ENCODE data around the gene IQSEC2. TPM values are rescaled to one million over a fixed set of nuclear protein-coding genes. Genes with fewer than 3 reads are reported as not detected.
A peak's percentile ranks its signal among the peaks of the same experiment; 100 is the strongest.

Gene IQSEC2
- total and polyA plus RNA-seq, 2 experiments from 2014 or later: 6.0 to 10.2 TPM

DNA sequence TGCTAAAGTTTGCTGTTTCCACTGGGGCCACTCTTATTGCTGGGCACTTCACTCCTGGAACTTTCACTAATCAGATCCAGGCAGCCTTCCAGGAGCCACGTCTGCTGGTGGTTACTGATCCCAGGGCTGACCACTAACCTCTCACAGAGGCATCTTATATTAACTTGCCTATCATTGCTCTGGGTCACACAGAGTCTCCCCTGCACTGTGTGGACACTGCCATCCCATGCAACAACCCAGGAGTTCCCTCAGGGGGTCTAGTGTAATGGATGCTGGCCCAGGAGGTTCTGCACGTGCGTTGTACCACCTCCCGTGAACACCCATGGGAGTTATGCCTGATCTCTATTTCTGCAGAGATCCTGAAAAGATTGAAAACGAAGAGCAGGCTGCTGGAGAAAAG lies 41.8 kb upstream of the IQSEC2 start:
- Histone ChIP-seq H3K36me3 (ENCODE audit: low read depth) (no peaks in the 10 kb centered on the region), H3K4me1 (ENCODE audit: insufficient read depth) (no peaks in the 10 kb centered on the region), H3K27me3 (replicated peaks; ENCODE audit: insufficient read depth) (no peaks in the 10 kb centered on the region; the same call in 1 of the 2 replicates), H3K9ac (no peak overlapping the region), H3K9me2 (ENCODE audit: insufficient read depth) (no peaks in the 10 kb centered on the region), H3K4me3 (no peak overlapping the region), H2AFZ (no peak overlapping the region), H3K27ac (no peak overlapping the region), H3K9me3 (ENCODE audit: low read depth) (no peaks in the 10 kb centered on the region), H3F3A (ENCODE audit: insufficient read depth) (no peaks in the 10 kb centered on the region), H4K20me1 (ENCODE audit: insufficient read depth) (no peaks in the 10 kb centered on the region), H3K79me2 (ENCODE audit: insufficient read depth) (no peaks in the 10 kb centered on the region), H3K4me2 (ENCODE audit: unreplicated experiment) (no peak overlapping the region)
- WGBS, 2 experiments (ENCODE audit: low coverage in 1 of 2, low lambda C conversion rate in 2 of 2, missing lambda C conversion rate in 2 of 2): 49 to 54% methylated on average over 5 of the region's 5 CpGs
- TF ChIP-seq EZH2phosphoT487 (IDR thresholded peaks at IDR 0.05; ENCODE audit: insufficient read depth, low read depth) (no peak), EZH2 (IDR thresholded peaks at IDR 0.05; ENCODE audit: insufficient read depth, poor library complexity, severe bottlenecking) (no peak)
- in situ Hi-C loops (cut with MboI): no loop called here
- no peak for DNase-seq

- no peaks in the 10 kb centered on the region for H3K36me3 ChIP-seq (ENCODE audit: low read depth)
- no peak overlapping the region for H3K27ac ChIP-seq
- H2AFZ ChIP-seq: no peak overlapping the region
- no peak overlapping the region for H3K9ac ChIP-seq
- no peaks in the 10 kb centered on the region for H3K4me1 ChIP-seq (ENCODE audit: insufficient read depth)
- H3F3A ChIP-seq (ENCODE audit: insufficient read depth): no peaks in the 10 kb centered on the region
- H4K20me1 ChIP-seq (ENCODE audit: insufficient read depth): no peaks in the 10 kb centered on the region
- H3K4me2 ChIP-seq (ENCODE audit: unreplicated experiment): no peak overlapping the region
- TF ChIP-seq EZH2phosphoT487 (IDR thresholded peaks at IDR 0.05; ENCODE audit: insufficient read depth, low read depth) (no peak), EZH2 (IDR thresholded peaks at IDR 0.05; ENCODE audit: insufficient read depth, poor library complexity, severe bottlenecking) (no peak)
- DNase-seq: no peak
- no peaks in the 10 kb centered on the region; the same call in 1 of the 2 replicates for H3K27me3 ChIP-seq (replicated peaks; ENCODE audit: insufficient read depth)
- no peaks in the 10 kb centered on the region for H3K9me2 ChIP-seq (ENCODE audit: insufficient read depth)
- in situ Hi-C loops (cut with MboI): no loop called here
- H3K9me3 ChIP-seq (ENCODE audit: low read depth): no peaks in the 10 kb centered on the region
- no peaks in the 10 kb centered on the region for H3K79me2 ChIP-seq (ENCODE audit: insufficient read depth)
- WGBS, 2 experiments (ENCODE audit: low coverage in 1 of 2, low lambda C conversion rate in 2 of 2, missing lambda C conversion rate in 2 of 2): 23% methylated on average over 3 to 6 of the region's 6 CpGs
- no peak overlapping the region for H3K4me3 ChIP-seq
Observed at GRCh38 chrX:53321943-53322497, 40.6 kb upstream of the IQSEC2 start.

DNA sequence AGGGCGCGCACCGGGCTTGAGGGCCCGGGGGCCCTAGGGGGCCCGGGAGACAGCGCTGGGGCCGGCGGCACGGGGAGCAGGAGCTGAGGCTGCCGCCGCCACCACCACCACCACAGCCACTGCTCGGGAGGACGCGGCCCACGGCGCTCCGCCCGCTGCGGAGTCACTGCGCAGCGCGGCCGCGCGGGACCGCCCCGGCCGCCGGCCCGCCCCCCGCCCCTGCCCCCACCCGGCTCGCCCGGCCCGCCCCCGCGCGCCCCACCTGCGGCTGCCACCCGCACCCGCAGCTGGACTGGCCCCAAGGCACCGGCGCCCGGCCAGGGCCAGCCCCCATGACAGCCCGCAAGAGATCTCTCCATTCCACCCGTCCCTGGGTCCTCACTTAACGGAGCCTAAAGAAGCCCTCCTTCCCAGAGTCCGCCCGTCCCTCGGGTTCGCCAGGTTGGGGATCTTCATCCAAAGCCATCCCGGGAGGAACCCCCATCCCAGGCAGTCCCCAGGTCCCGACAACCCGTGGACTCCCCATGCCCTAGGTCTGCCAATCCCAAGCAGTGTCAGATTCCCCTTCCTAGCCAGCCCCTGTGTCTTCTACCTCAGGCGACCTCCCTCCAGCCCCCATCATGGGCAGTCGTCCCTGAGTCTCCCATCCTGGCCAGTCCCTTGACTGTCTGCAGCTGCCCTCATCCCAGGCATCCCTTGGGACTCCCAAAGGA lies 40.0 kb upstream of the IQSEC2 start:
- DNase-seq: peak; percentile 42
- H3K4me2 ChIP-seq (ENCODE audit: unreplicated experiment): peak overlapping the region; percentile 73
- in situ Hi-C loops (cut with MboI): no loop called here

GRCh38 chrX:53320543-53321229 lies 39.3 kb upstream of the IQSEC2 start:
- Histone ChIP-seq H3K9me3 (ENCODE audit: low read depth) (no peaks in the 10 kb centered on the region), H3F3A (ENCODE audit: insufficient read depth) (no peaks in the 10 kb centered on the region), H3K79me2 (ENCODE audit: insufficient read depth) (no peaks in the 10 kb centered on the region), H2AFZ (peak overlapping the region; percentile 71), H3K4me3 (peak overlapping the region; percentile 72), H3K27me3 (replicated peaks; ENCODE audit: insufficient read depth) (no peaks in the 10 kb centered on the region; the same call in 1 of the 2 replicates), H3K4me1 (ENCODE audit: insufficient read depth) (no peaks in the 10 kb centered on the region), H3K9ac (peak overlapping the region; percentile 56; the same call in 1 of the 2 replicates), H3K36me3 (ENCODE audit: low read depth) (no peaks in the 10 kb centered on the region), H3K27ac (no peak overlapping the region), H4K20me1 (ENCODE audit: insufficient read depth) (no peaks in the 10 kb centered on the region), H3K9me2 (ENCODE audit: insufficient read depth) (no peaks in the 10 kb centered on the region), H3K4me2 (ENCODE audit: unreplicated experiment) (peak overlapping the region; percentile 73)
- 0 to 1% methylated on average over 17 to 21 of the region's 75 CpGs for WGBS, 2 experiments (ENCODE audit: low coverage in 1 of 2, low lambda C conversion rate in 2 of 2, missing lambda C conversion rate in 2 of 2)
- in situ Hi-C loops (cut with MboI): no loop called here
- DNase-seq: peak; percentile 35
- TF ChIP-seq EZH2 (IDR thresholded peaks at IDR 0.05; ENCODE audit: insufficient read depth, poor library complexity, severe bottlenecking) (no peak), EZH2phosphoT487 (IDR thresholded peaks at IDR 0.05; ENCODE audit: insufficient read depth, low read depth) (no peak)

More for the DNA sequence above, 40.0 kb upstream of the IQSEC2 start:
- H3K27me3 ChIP-seq (replicated peaks; ENCODE audit: insufficient read depth): no peaks in the 10 kb centered on the region; the same call in 1 of the 2 replicates
- no peaks in the 10 kb centered on the region for H3K36me3 ChIP-seq (ENCODE audit: low read depth)
- H2AFZ ChIP-seq: peak overlapping the region; percentile 71
- no peaks in the 10 kb centered on the region for H4K20me1 ChIP-seq (ENCODE audit: insufficient read depth)
- TF ChIP-seq EZH2 (IDR thresholded peaks at IDR 0.05; ENCODE audit: insufficient read depth, poor library complexity, severe bottlenecking): no peak
- TF ChIP-seq EZH2phosphoT487 (IDR thresholded peaks at IDR 0.05; ENCODE audit: insufficient read depth, low read depth): no peak
- no peak overlapping the region for H3K27ac ChIP-seq
- no peaks in the 10 kb centered on the region for H3K9me3 ChIP-seq (ENCODE audit: low read depth)
- H3K9ac ChIP-seq: peak overlapping the region; percentile 56; the same call in 1 of the 2 replicates
- peak overlapping the region; percentile 72 for H3K4me3 ChIP-seq
- WGBS, 2 experiments (ENCODE audit: low coverage in 1 of 2, low lambda C conversion rate in 2 of 2, missing lambda C conversion rate in 2 of 2): 25% methylated on average over 9 of the region's 56 CpGs; no CpG with 5 or more reads in 1 of the 2 experiments
- no peaks in the 10 kb centered on the region for H3K9me2 ChIP-seq (ENCODE audit: insufficient read depth)
- H3K4me1 ChIP-seq (ENCODE audit: insufficient read depth): no peaks in the 10 kb centered on the region
- H3K79me2 ChIP-seq (ENCODE audit: insufficient read depth): no peaks in the 10 kb centered on the region
- H3F3A ChIP-seq (ENCODE audit: insufficient read depth): no peaks in the 10 kb centered on the region
